C4-2B (cell line): Measurements from ENCODE around the gene METTL3.

ENCODE experiments used
- CTCF ChIP-seq: fragments of 450-650 bp; conservative IDR thresholded peaks from 2 replicates; pipeline ENCODE4 v1.5.1; 2017; ENCODE audit warnings: mild to moderate bottlenecking
- ZFX ChIP-seq: fragments of 450-650 bp; IDR thresholded peaks from 2 replicates; pipeline ENCODE4 v1.6.1; 2017

GRCh38 chr14:21558703-21559170, 47.6 kb upstream of the METTL3 start:
- TF ChIP-seq CTCF (no peak), ZFX (no peak)
